Measurements from ENCODE around the gene LRMDA.
"Not testable (repeated sequence)": the region's sequence is repeated elsewhere in the genome, so short reads cannot be mapped to it uniquely, and the experiment has no call there.

Gene LRMDA

GRCh38 chr10:75616076-75616475 is 184.7 kb downstream of the LRMDA start:
- no peak for DNase-seq

- DNase-seq: no peak
Measured at GRCh38 chr10:75616874-75617478, 185.6 kb downstream of the LRMDA start.

GRCh38 chr10:75617485-75618155 is 186.2 kb downstream of the LRMDA start:
- no peak for DNase-seq

- no peak for DNase-seq
Measured at GRCh38 chr10:75619635-75620034, 188.2 kb downstream of the LRMDA start.

GRCh38 chr10:75620356-75620755 is 188.9 kb downstream of the LRMDA start:
- no peak for DNase-seq

GRCh38 chr10:75621003-75621402 is 189.6 kb downstream of the LRMDA start:
- not testable (repeated sequence) for DNase-seq

- DNase-seq: no peak
Measured at GRCh38 chr10:75622503-75622902, 191.1 kb downstream of the LRMDA start.

GRCh38 chr10:75623310-75624093 is 192.1 kb downstream of the LRMDA start:
- DNase-seq: no peak

GRCh38 chr10:75624638-75625037 is 193.2 kb downstream of the LRMDA start:
- DNase-seq: no peak

GRCh38 chr10:75630746-75631145 is 199.3 kb downstream of the LRMDA start:
- no peak for DNase-seq

- no peak for DNase-seq
Measured at GRCh38 chr10:75632805-75633462, 201.5 kb downstream of the LRMDA start.

- no peak for DNase-seq
Measured at GRCh38 chr10:75633568-75633967, 202.1 kb downstream of the LRMDA start.

- no peak for DNase-seq
Measured at GRCh38 chr10:75634947-75635346, 203.5 kb downstream of the LRMDA start.

GRCh38 chr10:75638752-75639151 is 207.3 kb downstream of the LRMDA start:
- no peak for DNase-seq

GRCh38 chr10:75639736-75640135 is 208.3 kb downstream of the LRMDA start:
- no peak for DNase-seq

GRCh38 chr10:75640381-75640780 is 209.0 kb downstream of the LRMDA start:
- DNase-seq: no peak

- no peak for DNase-seq
Measured at GRCh38 chr10:75640803-75641202, 209.4 kb downstream of the LRMDA start.

GRCh38 chr10:75643405-75643804 is 212.0 kb downstream of the LRMDA start:
- DNase-seq: no peak

- DNase-seq: no peak
Measured at GRCh38 chr10:75643944-75644692, 212.7 kb downstream of the LRMDA start.

GRCh38 chr10:75645704-75646103 is 214.3 kb downstream of the LRMDA start:
- DNase-seq: no peak

- no peak for DNase-seq
Measured at GRCh38 chr10:75646218-75646915, 214.9 kb downstream of the LRMDA start.

GRCh38 chr10:75646916-75647315 is 215.5 kb downstream of the LRMDA start:
- DNase-seq: no peak
